Islet precursor cell (in vitro differentiated cells): Measurements from ENCODE around the gene TAS2R19.

ENCODE experiments used
- DNase-seq: peaks from one replicate; pipeline ENCODE4 v3.0.0-alpha.2; 2018

The TAS2R19 gene

GRCh38 chr12:10989107-10989506 is 33.3 kb downstream of the TAS2R19 start:
- DNase-seq, result no peak

GRCh38 chr12:10986812-10987211 is 35.6 kb downstream of the TAS2R19 start, which contains the start of gene TAS2R50:
Gene TAS2R50 (minus strand): TSS chr12:10986912. CDS start chr12:10986860, 52 bp downstream.
- DNase-seq, result no peak

GRCh38 chr12:10982244-10982643 is 40.2 kb downstream of the TAS2R19 start:
- DNase-seq, result no peak

GRCh38 chr12:10974965-10975364 is 47.5 kb downstream of the TAS2R19 start:
- no peak for DNase-seq
